HFF-Myc (cell line): ENCODE data around the gene DVL2.

ENCODE experiments used
- DNase-seq: peaks from one replicate; pipeline ENCODE4 v3.0.0-alpha.2; 2011; ENCODE audit warnings: low read depth; ENCODE audit errors: extremely low read depth
- H3K4me3 ChIP-seq: replicated peaks from 2 replicates; pipeline ENCODE4 v1.5.1; 2011; ENCODE audit warnings: low read depth, mild to moderate bottlenecking, control low read depth, low read length
- CTCF ChIP-seq: IDR thresholded peaks from 2 replicates; pipeline ENCODE4 v1.5.1; 2012; ENCODE audit warnings: mild to moderate bottlenecking, low read depth, low read length, control low read depth; ENCODE audit errors: missing control alignments

Gene DVL2

GRCh38 chr17:7254511-7254910 is 20.2 kb upstream of the DVL2 start:
- no peak overlapping the region for H3K4me3 ChIP-seq
- DNase-seq = no peak
- TF ChIP-seq CTCF = no peak

DNA sequence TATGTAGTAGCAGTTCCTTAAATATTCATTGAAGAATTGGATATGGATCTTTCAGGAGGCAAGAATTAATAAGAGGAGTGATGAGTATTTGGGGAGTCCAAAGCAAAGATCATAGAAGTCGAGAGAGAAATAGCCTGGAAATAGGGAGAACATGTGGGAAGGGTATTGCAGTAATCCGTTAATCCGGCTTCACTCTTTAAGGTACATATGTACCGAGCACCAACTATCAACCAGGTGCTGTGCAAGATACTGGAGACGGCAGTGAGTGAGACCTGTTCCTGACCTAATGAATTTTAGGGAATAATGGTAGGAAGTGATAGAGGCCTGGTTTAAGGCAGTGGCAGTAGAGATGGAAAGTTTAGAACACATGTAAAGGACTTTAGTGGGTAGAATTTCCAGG is 18.8 kb upstream of the DVL2 start:
- DNase-seq = no peak
- TF ChIP-seq CTCF = no peak
- H3K4me3 ChIP-seq = peak overlapping the region; percentile 96

GRCh38 chr17:7252176-7253043 is 18.1 kb upstream of the DVL2 start, which contains the start of gene ELP5:
ELP5 (plus strand) TSS chr17:7252215; CDS start chr17:7252551, 336 bp downstream.
- DNase-seq = no peak
- no peak for TF ChIP-seq CTCF

DNA sequence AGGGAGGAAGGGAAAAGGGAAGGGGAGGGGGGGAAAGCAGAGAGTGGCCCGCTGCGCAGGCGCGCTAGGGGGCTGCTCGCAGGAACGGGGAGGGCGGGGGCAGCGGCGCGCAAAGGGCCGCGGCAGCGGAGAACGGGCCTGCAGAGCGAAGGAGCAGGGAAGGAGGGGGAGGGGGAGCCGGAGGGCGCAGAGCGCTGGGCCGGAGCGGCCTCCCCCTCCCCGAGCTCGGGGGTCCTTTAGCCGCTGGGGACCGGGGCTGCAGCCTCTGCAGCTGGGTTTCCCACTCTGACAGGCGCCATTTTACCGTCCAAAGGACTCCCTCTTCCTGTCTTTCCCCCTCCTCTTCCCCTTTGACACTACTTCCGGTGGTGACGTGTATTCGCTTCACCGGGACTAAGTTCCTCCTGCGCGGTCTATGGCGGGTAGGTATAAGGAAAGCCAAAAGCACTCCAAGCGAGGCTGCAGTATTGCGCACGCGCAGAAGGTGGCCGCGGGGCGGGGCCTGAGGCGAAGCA is 17.4 kb upstream of the DVL2 start, which contains the start of gene CTDNEP1:
CTDNEP1 (minus strand) TSS at position 74 of the 515 bp plus-strand sequence. CDS start 438 bp downstream, outside the sequence.
- peak; percentile 99 for DNase-seq
- TF ChIP-seq CTCF = no peak
- peak within 1 kb of the TSS; percentile 96 for H3K4me3 ChIP-seq

More at GRCh38 chr17:7252176-7253043, 18.1 kb upstream of the DVL2 start, which contains the start of gene ELP5:
- H3K4me3 ChIP-seq = peak within 1 kb of the TSS; percentile 96

DNA sequence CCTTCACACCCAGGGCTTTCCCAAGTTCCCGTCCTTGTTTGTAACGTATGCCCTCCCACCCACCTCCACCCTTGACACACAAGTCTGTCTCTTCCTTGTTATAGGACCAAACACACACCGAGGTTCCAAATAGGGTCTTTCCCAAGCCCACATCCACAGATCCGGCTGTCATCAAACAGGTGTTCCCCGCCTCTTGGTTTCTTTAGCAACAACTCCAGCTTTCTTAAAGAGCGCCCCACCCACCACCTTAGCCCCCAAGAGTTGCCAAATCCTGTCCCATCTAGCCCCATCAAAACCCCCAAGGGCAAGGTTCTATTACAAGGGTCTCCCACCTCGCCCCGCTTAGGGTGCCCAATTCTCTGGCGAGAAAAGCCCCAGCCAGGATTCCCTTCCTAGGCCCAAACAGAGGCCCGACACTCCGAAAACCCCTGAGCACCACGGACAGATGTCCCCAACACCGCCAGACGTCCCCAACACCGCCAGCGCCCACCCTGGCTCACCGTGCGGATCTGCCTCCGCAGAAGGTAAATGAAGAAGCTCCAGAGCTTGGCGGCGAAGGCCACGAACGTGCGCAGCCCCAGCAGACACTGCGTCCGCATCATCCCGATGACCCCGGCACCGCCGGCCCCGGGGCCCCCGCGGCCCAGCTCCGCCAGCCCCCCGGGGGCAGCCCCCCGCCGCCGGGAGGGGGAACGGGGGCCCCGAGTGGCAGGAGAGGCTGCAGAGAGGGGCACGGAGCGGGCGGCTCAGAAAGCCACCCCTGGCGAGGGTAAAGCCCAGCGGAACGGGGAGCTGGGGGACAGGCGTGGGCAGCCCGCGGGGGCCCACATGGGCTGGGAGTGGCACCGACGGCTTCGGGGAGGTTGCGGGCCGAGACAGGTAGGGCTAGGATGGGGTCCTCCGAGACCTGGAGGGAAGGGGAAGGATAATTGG is 16.6 kb upstream of the DVL2 start:
- TF ChIP-seq CTCF = no peak
- H3K4me3 ChIP-seq = peak overlapping the region; percentile 96
- no peak for DNase-seq

DNA sequence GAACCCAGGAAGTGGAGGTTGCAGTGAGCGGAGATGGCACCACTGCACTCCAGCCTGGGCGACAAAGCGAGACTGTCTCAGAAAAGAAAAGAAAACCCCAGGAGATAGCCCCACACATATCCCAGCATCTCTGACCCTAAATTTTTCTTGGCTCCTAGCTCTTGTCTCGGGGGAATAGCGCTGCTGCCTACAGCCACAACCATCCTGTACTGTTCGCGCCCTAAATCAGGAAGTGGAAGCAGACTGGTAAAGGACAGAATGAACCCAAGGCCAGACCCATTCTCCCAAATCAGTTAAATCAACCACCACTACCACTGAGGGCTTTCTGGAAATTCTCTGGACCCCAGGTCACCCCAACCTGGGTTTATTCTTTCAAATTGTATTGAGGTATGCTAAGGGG is 15.5 kb upstream of the DVL2 start:
- DNase-seq = no peak
- peak overlapping the region; percentile 96 for H3K4me3 ChIP-seq
- TF ChIP-seq CTCF = no peak
